Measurements from ENCODE around the gene ACBD6. TPM values are rescaled to one million over a fixed set of nuclear protein-coding genes. Genes with fewer than 3 reads are reported as not detected.

The ACBD6 gene
- total and polyA plus RNA-seq, 2 experiments from 2014 or later: 27.3 to 44.2 TPM

GRCh38 chr1:180291004-180291403 is 211.4 kb downstream of the ACBD6 start:
- TF ChIP-seq EZH2 (IDR thresholded peaks at IDR 0.05; ENCODE audit: insufficient read depth, poor library complexity, severe bottlenecking) (no peak), EZH2phosphoT487 (IDR thresholded peaks at IDR 0.05; ENCODE audit: insufficient read depth, low read depth) (no peak)
- whole genome bisulfite sequencing, 2 experiments (ENCODE audit: low coverage in 1 of 2, low lambda C conversion rate in 2 of 2, missing lambda C conversion rate in 2 of 2): 86 to 93% methylated on average over 1 of the region's 1 CpG
- Histone ChIP-seq H3K9me2 (ENCODE audit: insufficient read depth) (no peaks in the 10 kb centered on the region), H4K20me1 (ENCODE audit: insufficient read depth) (no peaks in the 10 kb centered on the region), H2AFZ (no peak overlapping the region), H3K9ac (no peak overlapping the region), H3K4me1 (ENCODE audit: insufficient read depth) (no peaks in the 10 kb centered on the region), H3F3A (ENCODE audit: insufficient read depth) (no peaks in the 10 kb centered on the region), H3K27me3 (replicated peaks; ENCODE audit: insufficient read depth) (no peaks in the 10 kb centered on the region), H3K4me3 (no peak overlapping the region), H3K9me3 (ENCODE audit: low read depth) (no peaks in the 10 kb centered on the region), H3K36me3 (ENCODE audit: low read depth) (0 out of 2 replicates have a peak, but pooled peaks cover 4% of the 10 kb centered on the region), H3K27ac (no peak overlapping the region), H3K4me2 (ENCODE audit: unreplicated experiment) (no peak overlapping the region), H3K79me2 (ENCODE audit: insufficient read depth) (no peaks in the 10 kb centered on the region)
- no peak for DNase-seq
- in situ Hi-C loops (cut with MboI): no loop called here

DNA sequence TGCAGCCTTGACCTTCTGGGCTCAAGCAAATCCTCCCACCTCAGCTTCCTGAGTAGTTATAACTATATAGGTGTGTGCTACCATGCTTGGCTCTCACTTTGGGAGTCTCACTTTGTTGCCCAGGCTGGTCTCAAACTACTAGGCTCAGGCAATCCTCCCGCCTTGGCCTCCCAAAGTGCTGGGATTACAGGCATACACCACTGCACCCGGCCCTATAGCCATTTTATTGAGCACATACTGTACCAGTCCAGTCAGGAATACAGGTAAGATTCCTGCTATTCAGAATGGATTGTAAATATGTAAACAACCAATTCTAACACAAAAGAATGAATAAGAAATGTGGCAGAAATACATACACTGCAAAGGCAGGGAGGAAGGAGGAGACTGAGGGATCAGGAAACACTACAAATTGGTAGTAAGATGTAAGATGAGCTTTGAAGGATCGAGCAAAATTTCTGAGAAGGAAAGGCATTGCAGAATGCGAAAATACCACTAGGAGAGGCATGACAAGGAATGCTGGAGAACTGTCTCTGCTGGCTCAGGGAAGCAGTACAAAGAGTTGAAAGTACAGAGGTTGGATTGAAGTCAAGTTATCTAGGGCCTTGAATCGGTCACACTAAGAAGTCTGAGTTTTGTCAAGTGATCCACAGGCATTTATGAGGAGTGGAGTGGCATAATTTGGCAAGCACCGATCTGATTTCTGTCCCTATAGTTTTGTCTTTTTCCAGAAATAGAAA is 211.9 kb downstream of the ACBD6 start:
- TF ChIP-seq EZH2phosphoT487 (IDR thresholded peaks at IDR 0.05; ENCODE audit: insufficient read depth, low read depth) (no peak), EZH2 (IDR thresholded peaks at IDR 0.05; ENCODE audit: insufficient read depth, poor library complexity, severe bottlenecking) (no peak)
- Histone ChIP-seq H4K20me1 (ENCODE audit: insufficient read depth) (no peaks in the 10 kb centered on the region), H2AFZ (no peak overlapping the region), H3K27me3 (replicated peaks; ENCODE audit: insufficient read depth) (no peaks in the 10 kb centered on the region), H3K9me2 (ENCODE audit: insufficient read depth) (no peaks in the 10 kb centered on the region), H3K27ac (no peak overlapping the region), H3K9ac (no peak overlapping the region), H3K79me2 (ENCODE audit: insufficient read depth) (no peaks in the 10 kb centered on the region), H3K36me3 (ENCODE audit: low read depth) (0 out of 2 replicates have a peak, but pooled peaks cover 4% of the 10 kb centered on the region), H3K4me2 (ENCODE audit: unreplicated experiment) (no peak overlapping the region), H3K4me1 (ENCODE audit: insufficient read depth) (no peaks in the 10 kb centered on the region), H3K9me3 (ENCODE audit: low read depth) (no peaks in the 10 kb centered on the region), H3F3A (ENCODE audit: insufficient read depth) (no peaks in the 10 kb centered on the region), H3K4me3 (no peak overlapping the region)
- 98 to 99% methylated on average over 6 of the region's 6 CpGs for WGBS, 2 experiments (ENCODE audit: low coverage in 1 of 2, low lambda C conversion rate in 2 of 2, missing lambda C conversion rate in 2 of 2)
- in situ Hi-C loops (cut with MboI): no loop called here
- DNase-seq: no peak

GRCh38 chr1:180288940-180289339 is 213.4 kb downstream of the ACBD6 start:
- WGBS, 2 experiments (ENCODE audit: low coverage in 1 of 2, low lambda C conversion rate in 2 of 2, missing lambda C conversion rate in 2 of 2): 93 to 97% methylated on average over 1 of the region's 1 CpG
- TF ChIP-seq EZH2 (IDR thresholded peaks at IDR 0.05; ENCODE audit: insufficient read depth, poor library complexity, severe bottlenecking) (no peak), EZH2phosphoT487 (IDR thresholded peaks at IDR 0.05; ENCODE audit: insufficient read depth, low read depth) (no peak)
- Histone ChIP-seq H3F3A (ENCODE audit: insufficient read depth) (no peaks in the 10 kb centered on the region), H3K27me3 (replicated peaks; ENCODE audit: insufficient read depth) (no peaks in the 10 kb centered on the region), H3K4me2 (ENCODE audit: unreplicated experiment) (no peak overlapping the region), H3K9me2 (ENCODE audit: insufficient read depth) (no peaks in the 10 kb centered on the region), H4K20me1 (ENCODE audit: insufficient read depth) (no peaks in the 10 kb centered on the region), H3K36me3 (ENCODE audit: low read depth) (0 out of 2 replicates have a peak, but pooled peaks cover 4% of the 10 kb centered on the region), H3K27ac (no peak overlapping the region), H3K9me3 (ENCODE audit: low read depth) (no peaks in the 10 kb centered on the region), H3K4me3 (no peak overlapping the region), H3K4me1 (ENCODE audit: insufficient read depth) (no peaks in the 10 kb centered on the region), H2AFZ (no peak overlapping the region), H3K79me2 (ENCODE audit: insufficient read depth) (no peaks in the 10 kb centered on the region), H3K9ac (no peak overlapping the region)
- in situ Hi-C loops (cut with MboI): no loop called here
- DNase-seq: no peak

GRCh38 chr1:180287988-180288705 is 214.2 kb downstream of the ACBD6 start:
- Histone ChIP-seq H3F3A (ENCODE audit: insufficient read depth) (no peaks in the 10 kb centered on the region), H3K4me2 (ENCODE audit: unreplicated experiment) (no peak overlapping the region), H4K20me1 (ENCODE audit: insufficient read depth) (no peaks in the 10 kb centered on the region), H3K9ac (no peak overlapping the region), H3K27me3 (replicated peaks; ENCODE audit: insufficient read depth) (no peaks in the 10 kb centered on the region), H3K4me3 (no peak overlapping the region), H2AFZ (no peak overlapping the region), H3K9me2 (ENCODE audit: insufficient read depth) (no peaks in the 10 kb centered on the region), H3K36me3 (ENCODE audit: low read depth) (0 out of 2 replicates have a peak, but pooled peaks cover 4% of the 10 kb centered on the region), H3K4me1 (ENCODE audit: insufficient read depth) (no peaks in the 10 kb centered on the region), H3K9me3 (ENCODE audit: low read depth) (no peaks in the 10 kb centered on the region), H3K79me2 (ENCODE audit: insufficient read depth) (no peaks in the 10 kb centered on the region), H3K27ac (no peak overlapping the region)
- in situ Hi-C loops (cut with MboI): no loop called here
- TF ChIP-seq EZH2phosphoT487 (IDR thresholded peaks at IDR 0.05; ENCODE audit: insufficient read depth, low read depth) (no peak), EZH2 (IDR thresholded peaks at IDR 0.05; ENCODE audit: insufficient read depth, poor library complexity, severe bottlenecking) (no peak)
- WGBS, 2 experiments (ENCODE audit: low coverage in 1 of 2, low lambda C conversion rate in 2 of 2, missing lambda C conversion rate in 2 of 2): 48 to 53% methylated on average over 3 of the region's 3 CpGs
- DNase-seq: no peak

Data from GM23248 (cell line).